GM18498 (cell line): ENCODE data around the gene DTNA.
A peak's percentile ranks its signal among the peaks of the same experiment; 100 is the strongest.
"Not testable (repeated sequence)": the region's sequence is repeated elsewhere in the genome, so short reads cannot be mapped to it uniquely, and the experiment has no call there.

Experiments
- ATAC-seq: cut with Tn5 transposase; IDR thresholded peaks from one replicate; pipeline ENCODE4 v1.9.1; 2021; ENCODE audit warnings: mild to moderate bottlenecking, moderate library complexity; ENCODE audit not compliant: unreplicated experiment

Gene DTNA

DNA sequence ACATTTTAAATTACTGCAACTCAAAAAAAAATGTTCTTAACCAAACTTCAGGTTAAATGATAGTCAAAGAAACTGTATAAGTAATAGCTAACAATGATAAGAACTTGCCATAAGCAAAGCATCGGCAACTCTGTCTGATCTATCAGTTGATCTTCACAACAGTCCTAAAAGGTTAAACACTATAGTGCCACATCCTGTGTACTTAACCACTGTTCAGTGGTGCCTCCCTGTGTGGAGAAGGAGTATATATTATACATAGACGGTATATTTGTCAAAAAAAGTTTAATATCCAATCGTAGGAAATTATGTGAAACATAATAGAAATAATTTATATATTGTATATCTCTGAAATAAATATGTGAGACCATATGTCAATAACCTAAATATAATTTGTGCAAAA, 13.0 kb downstream of the DTNA start:
- ATAC-seq, result no peak

DNA sequence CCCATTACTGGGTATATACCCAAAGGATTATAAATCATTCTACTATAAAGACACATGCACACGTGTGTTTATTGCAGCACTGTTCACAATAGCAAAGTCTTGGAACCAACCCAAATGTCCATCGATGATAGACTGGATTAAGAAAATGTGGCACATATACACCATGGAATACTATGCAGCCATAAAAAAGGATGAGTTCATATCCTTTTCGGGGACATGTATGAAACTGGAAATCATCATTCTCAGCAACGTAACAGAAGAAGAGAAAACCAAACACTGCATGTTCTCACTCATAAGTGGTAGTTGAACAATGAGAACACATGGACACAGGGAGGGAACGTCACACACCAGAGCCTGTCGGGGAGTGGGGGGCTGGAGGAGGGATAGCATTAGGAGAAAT, 15.6 kb downstream of the DTNA start:
- ATAC-seq, result not testable (repeated sequence)

DNA sequence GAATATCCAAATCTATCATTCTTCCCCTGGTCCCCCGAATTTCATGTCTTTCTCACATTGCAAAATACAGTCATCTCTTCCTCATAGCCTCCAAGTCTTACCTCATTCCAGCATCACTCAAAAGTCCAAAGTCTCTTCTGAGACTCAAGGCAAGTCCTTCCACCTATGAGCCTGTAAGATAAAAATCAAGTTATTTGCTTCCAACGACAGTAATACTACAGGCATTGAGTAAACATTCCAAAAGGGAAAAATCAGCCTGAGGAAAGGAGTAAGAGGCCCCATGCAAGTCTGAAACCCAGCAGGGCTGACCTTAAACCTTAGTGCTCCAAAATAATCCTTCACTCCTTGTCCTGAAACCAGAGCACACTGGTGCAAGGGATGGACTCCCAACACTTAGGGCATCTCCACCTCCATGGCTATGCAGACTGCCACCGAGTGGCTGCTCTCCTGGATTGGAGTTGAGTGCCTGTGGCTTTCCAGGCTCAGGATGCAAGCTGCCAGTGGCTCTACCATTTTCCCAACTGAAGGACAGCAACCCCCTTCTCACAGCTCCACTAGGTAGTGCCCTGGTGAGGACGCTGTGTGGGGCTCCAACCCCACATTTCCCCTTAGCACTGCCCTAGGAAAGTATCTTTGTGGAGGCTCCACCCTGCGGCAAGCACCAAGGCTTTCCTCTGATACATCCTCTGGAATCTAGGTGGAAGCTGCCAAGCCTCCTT, 16.3 kb downstream of the DTNA start:
- no peak for ATAC-seq

DNA sequence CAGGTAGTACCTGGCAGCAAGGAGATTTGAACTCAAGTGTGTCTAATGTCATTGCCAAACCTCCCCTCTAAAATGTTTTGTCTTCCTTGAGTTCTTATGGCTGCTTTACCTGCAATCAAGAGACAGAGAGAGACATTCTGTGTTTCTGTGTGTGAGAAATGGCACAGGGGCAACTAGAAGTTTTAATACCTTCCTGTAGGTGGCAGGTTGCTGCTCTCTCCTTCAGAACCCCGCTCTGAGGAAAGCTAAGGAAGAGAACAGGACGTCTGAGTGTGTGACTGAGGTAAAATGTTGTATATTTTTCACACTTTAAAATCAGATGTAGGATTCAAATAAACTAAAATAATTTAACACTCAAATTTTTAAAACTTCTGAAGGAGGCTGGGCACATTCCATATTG, 19.2 kb downstream of the DTNA start:
- peak; percentile 74 for ATAC-seq

DNA sequence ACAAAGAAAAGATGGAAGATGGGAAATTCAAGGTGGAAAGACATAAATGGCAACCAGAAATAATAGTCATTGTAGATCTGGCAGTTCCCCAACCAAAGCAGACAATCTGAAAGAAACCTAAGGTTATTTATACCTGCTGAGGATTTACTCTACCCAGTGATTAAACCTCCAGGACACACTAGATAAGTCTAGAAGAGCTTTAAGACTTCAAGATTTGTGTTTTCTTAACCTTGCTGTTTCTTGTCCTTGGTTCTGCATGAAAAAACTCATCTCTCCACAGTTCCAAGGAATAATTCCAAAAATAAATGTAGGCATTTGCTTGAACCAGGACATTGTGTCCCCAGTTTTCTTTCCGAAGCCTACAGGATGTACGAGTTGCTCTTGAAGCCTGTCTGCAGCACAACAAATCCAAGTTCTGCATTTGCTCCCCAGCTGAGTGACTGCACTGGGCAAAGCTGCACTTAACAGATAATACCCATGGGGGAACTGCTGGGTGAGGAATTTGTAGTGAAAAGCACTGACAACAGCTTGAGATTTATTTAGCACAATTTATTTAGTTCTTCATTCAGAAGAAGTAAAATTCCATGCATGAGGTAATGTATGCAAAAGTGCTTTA, 19.8 kb downstream of the DTNA start:
- no peak for ATAC-seq

DNA sequence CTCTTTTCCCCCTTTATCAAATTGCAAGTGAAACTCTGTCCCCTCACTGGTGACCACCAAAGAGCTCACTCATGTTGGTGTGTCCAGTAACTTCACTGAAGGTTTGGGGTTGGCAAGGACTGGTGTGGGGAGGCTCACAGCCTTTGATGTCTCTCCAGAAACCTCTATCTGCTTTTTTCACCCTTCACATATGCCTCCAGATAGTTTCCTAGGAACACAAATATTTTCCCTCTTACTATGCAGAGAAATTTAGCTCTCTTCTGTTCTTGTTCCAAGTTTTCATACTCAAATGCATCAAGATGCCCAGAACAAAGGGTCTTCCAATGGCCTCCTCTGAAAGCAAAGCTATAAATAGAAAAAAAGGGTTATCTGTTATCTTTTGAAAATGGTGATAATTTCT, 20.7 kb downstream of the DTNA start:
- no peak for ATAC-seq

DNA sequence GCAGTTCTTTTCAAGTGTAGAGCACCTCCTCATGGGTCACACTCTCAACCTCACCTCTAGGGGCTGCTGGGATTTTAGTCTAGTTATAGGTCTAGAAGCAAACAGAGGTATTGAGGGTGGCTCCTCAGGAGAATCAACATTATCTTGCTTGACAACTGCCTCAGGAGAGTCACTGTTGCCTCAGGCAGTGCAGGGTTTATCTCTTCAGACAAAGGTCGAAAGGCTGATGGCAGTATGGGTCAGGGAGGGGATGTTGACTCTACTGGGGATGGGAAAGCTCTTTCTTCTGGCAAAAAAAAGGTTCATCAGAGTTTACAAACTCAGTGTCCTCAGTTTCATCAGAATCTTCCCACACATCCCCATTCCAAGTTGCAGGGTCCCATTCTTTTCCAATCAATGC, 24.0 kb downstream of the DTNA start:
- no peak for ATAC-seq

DNA sequence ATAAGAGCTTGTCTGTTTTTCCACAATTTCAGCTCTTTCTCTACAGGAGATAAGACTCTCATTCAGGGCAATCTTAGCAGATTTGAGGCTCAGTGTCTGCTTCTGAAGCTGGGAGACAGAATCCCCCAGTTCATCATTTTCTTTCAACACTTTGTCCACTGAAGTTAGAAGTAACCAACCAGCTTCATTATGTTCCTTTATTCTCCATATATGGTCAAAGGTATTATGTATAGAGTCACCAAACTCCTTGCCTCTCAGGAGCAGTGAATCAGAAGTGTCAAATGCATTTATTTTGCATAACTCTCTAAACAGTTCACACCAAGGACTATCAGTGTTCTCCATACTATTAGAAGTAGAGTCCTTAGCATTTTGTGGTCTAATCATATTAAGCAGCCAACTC, 24.4 kb downstream of the DTNA start:
- not testable (repeated sequence) for ATAC-seq

DNA sequence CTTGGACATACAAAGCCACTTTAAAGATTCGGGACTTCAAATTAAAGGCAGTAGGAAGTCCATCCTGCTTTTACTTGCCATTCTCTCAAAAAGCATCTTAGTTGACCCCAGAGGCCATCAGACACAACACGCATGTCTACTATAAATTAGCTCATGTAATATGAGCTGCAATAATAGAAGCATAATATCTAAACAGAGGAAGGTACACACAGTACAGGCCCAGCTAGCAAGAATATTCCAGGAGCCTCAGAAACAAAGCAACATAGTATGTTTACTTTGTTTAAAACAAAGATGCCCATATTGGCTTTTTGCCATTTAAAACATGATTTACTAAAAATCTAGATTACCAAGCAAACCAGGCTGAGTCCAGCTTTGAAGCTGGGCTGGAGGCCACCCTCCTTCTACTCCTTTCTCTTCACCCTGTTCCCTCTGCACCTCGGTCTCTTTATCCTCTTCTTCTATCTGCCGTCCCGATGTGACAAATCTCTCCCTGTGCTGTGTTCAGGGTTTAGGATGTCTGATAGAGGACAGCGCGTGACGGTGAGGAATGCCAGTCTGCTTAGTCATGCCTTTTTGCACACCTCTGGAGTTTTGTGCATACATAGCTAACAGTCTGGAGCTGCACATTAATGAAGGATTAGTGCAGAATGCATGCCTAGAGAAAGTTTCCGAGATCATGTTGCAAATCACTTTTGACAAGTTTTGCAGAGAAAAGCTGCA, 28.2 kb downstream of the DTNA start:
- ATAC-seq, result no peak

DNA sequence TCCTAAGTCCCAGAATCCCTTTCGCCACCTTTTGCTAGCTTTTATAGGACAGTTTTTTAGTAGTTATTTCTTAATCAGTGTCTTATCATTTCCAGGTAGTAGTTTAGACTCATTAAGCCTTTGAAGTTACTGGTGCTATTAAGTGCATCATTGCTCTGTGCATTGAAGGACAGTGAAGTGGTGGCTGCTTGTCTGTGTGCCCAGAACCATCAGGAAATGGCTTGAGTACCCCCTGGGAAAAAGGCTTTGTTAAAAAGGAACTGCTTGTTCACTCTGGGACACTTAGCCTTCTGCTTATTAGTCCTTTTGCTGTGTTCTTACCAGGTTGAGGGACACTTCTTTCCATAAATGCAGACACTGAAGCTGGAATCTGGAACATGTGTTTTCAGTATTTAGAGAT, 30.0 kb downstream of the DTNA start:
- ATAC-seq, result no peak

DNA sequence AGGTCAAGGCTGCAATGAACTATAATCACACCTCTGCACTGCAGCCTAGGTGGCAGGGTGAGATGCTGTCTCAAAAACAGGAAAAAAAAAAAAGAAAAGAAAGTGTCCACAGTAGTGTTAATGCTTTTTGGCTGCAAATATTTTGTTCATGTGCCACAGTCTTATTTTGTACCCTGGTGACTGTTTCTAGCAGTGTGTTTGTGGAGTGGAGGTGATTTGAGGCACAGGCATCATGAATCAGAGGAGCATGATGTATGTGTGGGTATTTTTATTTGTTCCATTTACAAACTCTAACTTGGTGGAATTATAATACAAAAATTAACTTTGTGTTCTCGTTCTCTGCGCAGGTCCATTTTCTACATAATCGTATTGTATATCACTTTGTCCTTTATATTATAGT, 30.6 kb downstream of the DTNA start:
- no peak for ATAC-seq

DNA sequence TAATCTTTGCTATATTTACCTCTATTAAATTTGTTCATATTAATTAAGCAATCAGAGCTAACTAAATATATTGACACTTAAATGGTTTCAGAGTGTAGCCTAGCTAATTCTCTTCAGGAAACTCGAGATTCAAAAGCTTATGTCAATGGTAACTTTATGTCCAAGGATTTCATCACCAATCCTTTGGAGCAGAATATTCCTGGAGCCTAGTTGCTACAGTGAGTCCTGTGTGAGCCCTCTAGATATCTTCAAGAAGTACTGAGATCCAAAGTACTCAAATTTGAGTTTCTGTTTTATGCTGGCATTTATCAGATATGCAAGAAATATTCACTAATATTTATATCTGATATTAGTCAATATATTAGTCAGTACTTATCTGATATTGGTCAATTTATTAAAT, 31.3 kb downstream of the DTNA start:
- no peak for ATAC-seq

DNA sequence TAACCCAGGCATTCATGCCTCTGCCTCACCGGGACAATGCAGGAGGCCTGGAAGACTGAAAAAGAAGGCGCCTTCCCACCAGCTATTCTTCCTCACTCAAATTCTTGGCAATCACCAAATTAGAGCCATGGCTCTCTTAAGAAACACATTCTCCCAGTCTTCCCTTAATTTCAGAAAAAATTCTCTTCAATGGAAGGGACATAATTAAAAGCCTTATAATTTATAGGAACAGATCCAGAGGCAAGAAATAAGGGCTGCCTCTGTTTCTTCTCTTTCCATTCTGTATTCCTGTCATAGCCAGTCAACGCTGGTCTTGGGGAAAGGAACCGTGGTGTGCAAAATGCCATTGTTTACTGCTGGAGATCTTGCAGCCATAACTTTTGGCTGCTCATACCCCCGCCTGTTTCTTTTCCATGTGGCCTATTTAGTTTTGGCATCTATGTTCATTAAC, 32.8 kb downstream of the DTNA start:
- no peak for ATAC-seq

DNA sequence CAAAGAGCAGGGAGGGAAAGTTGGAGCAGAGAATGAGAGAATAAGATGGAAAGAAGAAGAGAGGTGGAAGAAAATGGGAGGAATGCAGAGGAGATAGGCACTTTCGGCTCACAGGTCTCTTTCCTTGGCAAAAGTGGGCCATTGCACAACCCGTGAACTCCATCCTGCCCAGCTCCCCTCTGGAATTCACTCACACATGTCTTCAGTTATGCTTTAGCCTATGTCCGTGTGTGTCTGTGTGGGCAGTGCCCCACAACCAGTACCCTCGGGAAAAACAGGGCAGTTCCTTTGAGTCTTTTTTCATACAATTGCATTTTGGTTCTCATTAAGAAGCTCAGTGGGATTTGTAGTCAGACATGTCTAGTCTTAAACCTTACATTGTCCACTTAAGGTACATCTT, 34.5 kb downstream of the DTNA start:
- ATAC-seq, result no peak

DNA sequence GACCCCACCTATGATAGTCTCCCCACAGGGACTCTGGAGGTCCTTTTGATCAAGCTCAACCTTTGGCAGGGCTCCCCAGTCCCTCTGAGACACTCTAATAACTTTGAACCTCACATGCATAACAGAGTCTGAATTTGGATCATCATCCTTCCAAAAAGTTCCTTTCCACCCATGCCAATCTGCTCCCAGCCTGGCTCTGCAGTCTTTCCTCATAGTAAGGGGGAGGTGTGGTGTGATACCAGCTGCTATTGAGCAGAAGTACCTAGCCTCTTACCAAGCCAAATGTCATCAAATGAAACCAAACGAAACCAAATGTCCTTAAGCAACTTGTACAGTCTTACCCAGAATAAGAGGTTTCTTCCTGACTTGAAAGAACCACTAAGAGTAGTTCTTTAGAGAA, 36.5 kb downstream of the DTNA start:
- no peak for ATAC-seq

DNA sequence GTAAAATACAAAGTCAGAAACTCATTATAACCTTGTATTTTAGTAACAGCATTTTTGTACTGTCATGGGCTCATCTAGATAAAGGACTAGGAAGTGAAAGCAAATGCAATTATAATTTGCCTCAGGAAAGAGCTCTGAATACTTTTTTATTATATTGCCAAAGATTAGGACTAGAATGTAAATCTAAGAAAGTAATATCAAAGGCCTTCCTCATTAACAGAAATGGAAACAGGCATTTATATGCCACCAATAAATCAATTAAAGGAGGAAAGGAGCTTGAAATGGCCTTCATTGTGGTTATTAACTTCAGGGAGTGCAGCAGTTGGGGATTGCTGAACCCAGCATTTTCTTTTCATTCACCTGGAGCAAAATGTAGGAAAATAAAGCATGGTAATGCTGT, 39.6 kb downstream of the DTNA start:
- ATAC-seq, result no peak

DNA sequence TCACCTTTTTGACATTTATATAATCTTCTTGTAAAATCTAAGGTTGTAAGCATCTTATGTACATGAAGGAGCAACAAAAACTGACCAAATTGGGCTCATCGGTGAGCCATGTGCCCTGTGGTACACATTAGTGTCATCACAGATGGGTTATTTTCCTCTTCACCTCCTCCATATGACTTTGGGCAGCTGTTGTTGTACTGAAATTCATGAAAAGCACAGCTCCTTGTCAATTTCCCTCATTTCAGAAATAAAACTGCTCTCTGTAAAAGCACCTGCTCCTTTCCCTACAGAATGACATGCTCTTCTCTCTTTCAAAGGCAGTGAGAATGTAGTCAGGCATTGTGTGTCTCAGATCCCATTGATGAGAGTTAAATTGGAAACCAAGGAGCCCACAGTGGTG, 42.0 kb downstream of the DTNA start:
- no peak for ATAC-seq

DNA sequence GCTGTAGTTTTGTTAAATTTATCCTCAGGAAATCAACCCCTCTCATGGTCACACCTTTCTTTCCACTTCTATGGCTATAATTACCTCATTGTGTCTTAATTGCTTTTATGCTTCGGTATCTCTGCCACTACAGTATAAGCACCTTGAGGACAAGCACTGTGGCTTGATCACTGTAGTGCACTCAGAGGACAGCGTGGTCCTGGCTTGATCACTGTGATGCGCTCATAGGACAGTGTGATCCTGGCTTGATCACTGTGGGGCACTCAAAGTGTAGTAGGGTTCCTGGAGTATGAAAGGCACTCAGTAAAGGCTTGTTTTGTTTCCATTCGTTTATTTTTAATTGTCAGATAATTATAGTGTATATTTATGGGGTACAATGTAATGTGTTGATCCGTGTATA, 44.2 kb downstream of the DTNA start:
- ATAC-seq, result no peak

DNA sequence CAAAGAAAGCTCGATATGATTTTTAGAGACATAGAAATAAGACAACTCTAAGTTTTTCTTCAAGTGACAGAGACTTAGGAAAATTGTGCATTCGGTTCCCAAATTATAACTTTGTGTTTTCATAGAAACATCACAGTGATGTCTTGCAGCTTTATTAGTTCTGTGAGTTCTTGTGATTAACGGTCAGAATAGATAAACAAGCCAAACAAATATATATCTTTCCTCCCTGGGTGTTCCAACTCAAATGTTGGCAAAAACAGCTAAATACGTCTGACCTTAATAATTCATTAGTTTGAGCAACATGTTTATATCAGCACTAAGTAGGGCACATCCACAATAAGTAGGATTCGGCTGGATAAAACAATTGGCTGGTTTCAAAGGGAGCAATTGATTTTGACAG, 47.6 kb downstream of the DTNA start:
- ATAC-seq, result no peak

DNA sequence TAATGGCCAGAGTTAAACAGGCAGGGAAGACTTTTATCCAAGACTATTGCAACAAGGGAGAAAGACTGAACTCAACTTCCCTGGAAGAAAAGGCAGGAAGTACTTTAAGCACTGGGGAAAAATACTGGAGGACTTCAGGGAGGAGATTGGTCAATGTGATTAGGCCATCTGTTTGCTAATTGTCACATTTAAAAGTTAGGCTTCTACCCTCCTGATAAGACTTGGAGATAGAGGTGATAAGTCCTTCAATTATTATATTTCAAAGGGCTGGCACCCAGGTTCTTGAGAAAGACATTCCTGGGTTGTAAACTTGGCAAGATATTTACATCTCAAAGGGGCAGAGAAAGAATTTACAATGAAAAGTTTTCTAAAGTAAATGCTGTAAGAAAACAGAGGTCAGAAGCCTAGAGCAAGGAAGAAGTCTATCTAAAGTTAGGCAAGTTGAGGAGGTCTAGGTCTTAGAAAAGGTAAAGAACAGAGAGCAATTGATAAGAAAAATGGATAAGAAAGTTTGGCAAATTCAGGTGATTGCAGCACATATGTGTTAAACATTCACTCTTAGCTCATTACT, 48.4 kb downstream of the DTNA start:
- no peak for ATAC-seq

DNA sequence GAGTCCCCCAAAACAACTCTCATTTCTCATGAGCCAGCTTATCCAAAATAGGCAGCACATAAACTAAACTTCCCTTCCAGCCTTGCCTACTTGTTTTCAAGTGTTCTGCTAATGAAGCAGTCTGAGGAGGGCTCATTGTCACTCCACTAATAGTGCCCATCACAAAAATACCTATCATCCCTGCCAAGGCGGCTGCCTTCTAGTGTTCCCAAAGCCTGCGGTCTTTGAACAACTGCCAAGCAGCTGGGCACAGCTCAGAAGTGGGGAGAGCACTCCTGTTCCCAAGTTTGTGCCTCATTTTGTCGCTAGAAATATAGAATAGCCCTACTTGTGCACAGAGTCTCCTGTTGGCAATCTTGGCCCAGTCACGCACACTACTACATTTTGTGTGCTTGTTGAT, 50.3 kb downstream of the DTNA start:
- no peak for ATAC-seq

DNA sequence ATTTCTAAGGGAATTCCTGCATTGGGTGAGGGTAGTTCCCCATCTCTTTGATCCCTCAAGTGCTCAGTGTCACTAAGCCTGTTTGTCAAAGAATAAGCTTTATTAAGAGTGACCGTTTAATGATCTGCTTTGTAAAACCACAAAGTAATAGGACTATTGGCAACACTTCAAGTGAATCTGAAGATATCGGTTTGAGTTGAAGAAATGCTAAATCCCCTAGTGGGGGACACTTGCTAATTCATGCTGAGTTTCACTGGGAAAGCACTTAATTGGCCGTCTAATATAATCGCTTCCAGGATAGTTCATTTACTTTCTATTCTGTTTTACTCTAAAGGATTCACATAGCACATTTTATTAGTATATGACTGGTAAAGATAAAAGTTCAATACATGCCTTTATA, 54.4 kb downstream of the DTNA start:
- ATAC-seq, result no peak
